ENCODE data around the gene ICAM1.

- TF ChIP-seq, protein P1, sequence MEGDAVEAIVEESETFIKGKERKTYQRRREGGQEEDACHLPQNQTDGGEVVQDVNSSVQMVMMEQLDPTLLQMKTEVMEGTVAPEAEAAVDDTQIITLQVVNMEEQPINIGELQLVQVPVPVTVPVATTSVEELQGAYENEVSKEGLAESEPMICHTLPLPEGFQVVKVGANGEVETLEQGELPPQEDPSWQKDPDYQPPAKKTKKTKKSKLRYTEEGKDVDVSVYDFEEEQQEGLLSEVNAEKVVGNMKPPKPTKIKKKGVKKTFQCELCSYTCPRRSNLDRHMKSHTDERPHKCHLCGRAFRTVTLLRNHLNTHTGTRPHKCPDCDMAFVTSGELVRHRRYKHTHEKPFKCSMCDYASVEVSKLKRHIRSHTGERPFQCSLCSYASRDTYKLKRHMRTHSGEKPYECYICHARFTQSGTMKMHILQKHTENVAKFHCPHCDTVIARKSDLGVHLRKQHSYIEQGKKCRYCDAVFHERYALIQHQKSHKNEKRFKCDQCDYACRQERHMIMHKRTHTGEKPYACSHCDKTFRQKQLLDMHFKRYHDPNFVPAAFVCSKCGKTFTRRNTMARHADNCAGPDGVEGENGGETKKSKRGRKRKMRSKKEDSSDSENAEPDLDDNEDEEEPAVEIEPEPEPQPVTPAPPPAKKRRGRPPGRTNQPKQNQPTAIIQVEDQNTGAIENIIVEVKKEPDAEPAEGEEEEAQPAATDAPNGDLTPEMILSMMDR (conservative IDR thresholded peaks at IDR 0.05): no peak
- TF ChIP-seq ZFX (IDR thresholded peaks at IDR 0.05): no peak
Measured at GRCh38 chr19:10295847-10296591, 25.1 kb downstream of the ICAM1 start.
